ENCODE results near the gene CTNNBIP1. TPM values are rescaled to one million over a fixed set of nuclear protein-coding genes. Genes with fewer than 3 reads are reported as not detected.
A peak's percentile ranks its signal among the peaks of the same experiment; 100 is the strongest.

Gene CTNNBIP1
- total and polyA plus RNA-seq, 2 of the 8 experiments (the other 6 are each of a cell fraction or from before 2014, with no cell fraction given), result 40.9 to 46.6 TPM

GRCh38 chr1:9844106-9844505 lies 66.0 kb downstream of the CTNNBIP1 start:
- H4K20me1 ChIP-seq (replicated peaks in 1 of 2; ENCODE audit: control insufficient read depth in 1 of 2, insufficient read depth in 2 of 2, low read length in 2 of 2), result peaks cover 0 to 1% of the 10 kb centered on the region in 2 experiments
- H4K5ac ChIP-seq (ENCODE audit: insufficient read length, low read depth, low read length), result no peak overlapping the region
- H2BK15ac ChIP-seq (ENCODE audit: low read length), result no peak overlapping the region
- no peak overlapping the region for H3K4ac ChIP-seq (replicated peaks; ENCODE audit: insufficient read length, low read depth, low read length)
- H3K79me1 ChIP-seq (ENCODE audit: low read depth, low read length), result no peaks in the 10 kb centered on the region
- H3K14ac ChIP-seq (ENCODE audit: insufficient read length), result no peak overlapping the region
- no peak overlapping the region for H3K23ac ChIP-seq (ENCODE audit: insufficient read length)
- H3K9me3 ChIP-seq (ENCODE audit: insufficient read depth in 2 of 2, low read depth in 1 of 2, low read length in 1 of 2), result no peaks in the 10 kb centered on the region
- 0 out of 2 replicates have a peak overlapping the region, but pooled peaks have one; percentile 16 for H2BK5ac ChIP-seq (ENCODE audit: low read depth, low read length)
- FAIRE-seq (no peak), DNase-seq (ENCODE audit: low read depth in 1 of 2, low spot score in 2 of 2) (no peak)
- H2BK12ac ChIP-seq (ENCODE audit: low read depth, low read length), result 0 out of 2 replicates have a peak overlapping the region, but pooled peaks have one; percentile 68
- no peaks in the 10 kb centered on the region; the same call in 1 of the 2 replicates for H3K23me2 ChIP-seq (ENCODE audit: low read depth, low read length)
- no peak overlapping the region for H2BK120ac ChIP-seq (replicated peaks; ENCODE audit: low read depth, low read length)
- H3K27me3 ChIP-seq (replicated peaks in 1 of 4; ENCODE audit: control insufficient read depth in 3 of 4, extremely low read depth in 1 of 4, insufficient read depth in 3 of 4, low read length in 3 of 4), result no peaks in the 10 kb centered on the region
- ChIA-PET CTCF (ENCODE audit: partially characterized antibody) (interaction anchor here (0.5 to 5.3 kb wide), 8 partner anchors 16 to 348 kb away, joined by 3 to 29 read pairs (median 7); no protein-coding TSS in a partner anchor), POLR2A (ENCODE audit: partially characterized antibody) (no interaction called here)
- H3K79me2 ChIP-seq (ENCODE audit: control insufficient read depth in 1 of 2, insufficient read depth in 2 of 2, low read length in 2 of 2), result no peaks in the 10 kb centered on the region
- no peak overlapping the region for H3K27ac ChIP-seq (ENCODE audit: low read depth, low read length)
- peaks cover 0 to 22% (median 16%) of the 10 kb centered on the region in 4 experiments; a peak in 6 of 7 replicates for H3K4me1 ChIP-seq (replicated peaks in 1 of 4; ENCODE audit: control insufficient read depth in 3 of 4, insufficient read depth in 4 of 4, low read length in 3 of 4)
- no peak overlapping the region for H3K4me2 ChIP-seq (ENCODE audit: insufficient read depth in 1 of 2, low read depth in 2 of 2, low read length in 2 of 2)
- H2AK5ac ChIP-seq (ENCODE audit: low read depth, low read length), result no peak overlapping the region
- no peak overlapping the region for H4K91ac ChIP-seq (replicated peaks; ENCODE audit: insufficient read length, low read length)
- H3K36me3 ChIP-seq (ENCODE audit: control insufficient read depth in 2 of 4, insufficient read depth in 4 of 4, low read length in 3 of 4), result no peaks in the 10 kb centered on the region
- H3K9ac ChIP-seq (replicated peaks in 1 of 4; ENCODE audit: extremely low read depth in 1 of 4, low read depth in 3 of 4, low read length in 3 of 4), result no peak overlapping the region
- no peak overlapping the region for H3K18ac ChIP-seq (ENCODE audit: extremely low read depth, low read length)
- no peak overlapping the region for H2AFZ ChIP-seq (ENCODE audit: low read length)
- H3K56ac ChIP-seq (replicated peaks; ENCODE audit: insufficient read length, low read depth, low read length), result no peak overlapping the region
- no peak overlapping the region for H2BK20ac ChIP-seq (ENCODE audit: low read length)
- 95% methylated on average over 10 of the region's 12 CpGs; no CpG with 5 or more reads in 1 of the 2 experiments for WGBS, 2 experiments (ENCODE audit: extremely low coverage in 1 of 2, insufficient coverage in 1 of 2, insufficient read length in 1 of 2, insufficient replicate concordance in 2 of 2, low coverage in 1 of 2, low lambda C conversion rate in 2 of 2, missing lambda C conversion rate in 1 of 2)
- H3K4me3 ChIP-seq (ENCODE audit: extremely low read depth in 1 of 4, insufficient read depth in 2 of 4, low read depth in 3 of 4, low read length in 4 of 4), result no peak overlapping the region
- no peak overlapping the region for H4K8ac ChIP-seq (ENCODE audit: extremely low read depth, insufficient read depth, low read length)
- TF ChIP-seq SP2 (IDR thresholded peaks at IDR 0.05; ENCODE audit: low read length) (no peak), TAF1 (IDR thresholded peaks at IDR 0.05; ENCODE audit: low read depth, low read length) (no peak), RFX5 (IDR thresholded peaks at IDR 0.05; ENCODE audit: borderline replicate concordance, low read depth, low read length) (no peak), SIRT6 (IDR thresholded peaks at IDR 0.05; ENCODE audit: low read length) (no peak), NRF1 (IDR thresholded peaks at IDR 0.05; ENCODE audit: low read depth, low read length) (no peak), NANOG (IDR thresholded peaks at IDR 0.05; ENCODE audit: insufficient read depth, low read depth, low read length, poor library complexity, severe bottlenecking) (no peak), SIX5 (IDR thresholded peaks at IDR 0.05; ENCODE audit: low read depth, low read length) (no peak), CEBPB (IDR thresholded peaks at IDR 0.05; ENCODE audit: low read depth, low read length) (no peak), CBX5 (IDR thresholded peaks at IDR 0.05; ENCODE audit: low read depth, low read length) (no peak), MAX (IDR thresholded peaks at IDR 0.05) (no peak), HDAC6 (IDR thresholded peaks at IDR 0.05; ENCODE audit: low read depth, low read length) (no peak), E2F6 (IDR thresholded peaks at IDR 0.05) (no peak), CTBP2 (IDR thresholded peaks at IDR 0.05; ENCODE audit: borderline replicate concordance, insufficient read depth, insufficient read length, low read length) (no peak)
